Tibial artery (tissue), 4 donors: ENCODE data around the gene HSF5.

Experiments
- DNase-seq, 2 donors: peaks; one replicate each; pipeline ENCODE4 v3.0.0-alpha.2; 2019
- H3K27ac ChIP-seq, 2 donors: fragments of 200-600 bp; sonication (generic) in 1 of 2; 1 replicate in 1 of 2; 2 replicates in 1 of 2; pipeline ENCODE4 v1.5.1; 2018 to 2019; ENCODE audit warnings: mild to moderate bottlenecking in 1 of 2
- H3K27me3 ChIP-seq, 2 donors: fragments of 200-600 bp; sonication (generic) in 1 of 2; one replicate each; pipeline versions ENCODE4 v1.5.1 to v1.6.0; 2016 to 2019
- H3K36me3 ChIP-seq, 3 donors: fragments of 200-600 bp; sonication (generic) in 2 of 3; one replicate each; pipeline ENCODE4 v1.5.1; 2016 to 2019; ENCODE audit warnings: mild to moderate bottlenecking in 2 of 3
- H3K4me1 ChIP-seq, 4 donors: fragments of 200-600 bp; sonication (generic) in 2 of 4; 1 replicate in 3 of 4; 2 replicates in 1 of 4; pipeline ENCODE4 v1.5.1; 2016 to 2019
- H3K4me3 ChIP-seq, 2 donors: fragments of 200-600 bp; sonication (generic) in 1 of 2; 1 replicate in 1 of 2; 2 replicates in 1 of 2; pipeline ENCODE4 v1.5.1; 2018 to 2019; ENCODE audit warnings: mild to moderate bottlenecking in 2 of 2
- H3K9me3 ChIP-seq, 3 donors: fragments of 200-600 bp; sonication (generic) in 1 of 3; one replicate each; pipeline ENCODE4 v1.5.1; 2016 to 2019
- intact Hi-C: fragments of 100-400 bp; cut with DNase I; formaldehyde crosslinking; loops from one replicate; pipeline ENCODE4 v1.15.0; 2023; ENCODE audit warnings: low total_unique reads
- TF ChIP-seq, protein P1 (sequence below), 2 experiments: fragments of 200-600 bp in 1 of 2; fragments of 450-650 bp in 1 of 2; IDR thresholded peaks; one replicate each; pipeline ENCODE4 v1.5.1; 2017 to 2019; ENCODE audit warnings: antibody characterized with exemption in 2 of 2, mild to moderate bottlenecking in 1 of 2, moderate library complexity in 1 of 2

The HSF5 gene

DNA sequence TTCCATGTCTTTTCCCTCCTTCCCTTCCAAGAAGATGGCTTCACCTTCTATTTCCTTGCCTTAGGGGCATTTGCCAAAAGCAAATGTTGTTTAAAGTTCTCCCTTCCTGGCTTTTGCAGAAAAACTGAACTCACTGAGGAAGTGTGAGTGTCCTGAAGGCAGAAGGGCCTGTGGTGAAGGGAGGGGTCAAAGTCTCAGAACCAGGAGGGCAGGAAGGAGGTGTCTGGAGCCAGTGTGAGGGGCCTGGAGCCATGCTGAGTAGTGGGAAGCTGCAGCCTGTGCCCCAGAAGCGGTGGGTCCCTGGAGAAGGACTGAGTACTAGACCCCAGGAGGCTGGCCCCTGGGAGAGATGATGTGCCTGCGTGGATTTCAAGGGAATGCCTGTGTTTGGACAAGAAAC is 112.4 kb downstream of the HSF5 start:
- H3K36me3 ChIP-seq = no peaks in the 10 kb centered on the region
- no peak for DNase-seq
- intact Hi-C loops = no loop called here
- no peaks in the 10 kb centered on the region for H3K27me3 ChIP-seq
- no peak overlapping the region for H3K4me3 ChIP-seq
- no peaks in the 10 kb centered on the region for H3K9me3 ChIP-seq
- no peaks in the 10 kb centered on the region for H3K4me1 ChIP-seq
- no peak overlapping the region for H3K27ac ChIP-seq
- TF ChIP-seq, protein P1, sequence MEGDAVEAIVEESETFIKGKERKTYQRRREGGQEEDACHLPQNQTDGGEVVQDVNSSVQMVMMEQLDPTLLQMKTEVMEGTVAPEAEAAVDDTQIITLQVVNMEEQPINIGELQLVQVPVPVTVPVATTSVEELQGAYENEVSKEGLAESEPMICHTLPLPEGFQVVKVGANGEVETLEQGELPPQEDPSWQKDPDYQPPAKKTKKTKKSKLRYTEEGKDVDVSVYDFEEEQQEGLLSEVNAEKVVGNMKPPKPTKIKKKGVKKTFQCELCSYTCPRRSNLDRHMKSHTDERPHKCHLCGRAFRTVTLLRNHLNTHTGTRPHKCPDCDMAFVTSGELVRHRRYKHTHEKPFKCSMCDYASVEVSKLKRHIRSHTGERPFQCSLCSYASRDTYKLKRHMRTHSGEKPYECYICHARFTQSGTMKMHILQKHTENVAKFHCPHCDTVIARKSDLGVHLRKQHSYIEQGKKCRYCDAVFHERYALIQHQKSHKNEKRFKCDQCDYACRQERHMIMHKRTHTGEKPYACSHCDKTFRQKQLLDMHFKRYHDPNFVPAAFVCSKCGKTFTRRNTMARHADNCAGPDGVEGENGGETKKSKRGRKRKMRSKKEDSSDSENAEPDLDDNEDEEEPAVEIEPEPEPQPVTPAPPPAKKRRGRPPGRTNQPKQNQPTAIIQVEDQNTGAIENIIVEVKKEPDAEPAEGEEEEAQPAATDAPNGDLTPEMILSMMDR (IDR thresholded peaks at IDR 0.05) = no peak

DNA sequence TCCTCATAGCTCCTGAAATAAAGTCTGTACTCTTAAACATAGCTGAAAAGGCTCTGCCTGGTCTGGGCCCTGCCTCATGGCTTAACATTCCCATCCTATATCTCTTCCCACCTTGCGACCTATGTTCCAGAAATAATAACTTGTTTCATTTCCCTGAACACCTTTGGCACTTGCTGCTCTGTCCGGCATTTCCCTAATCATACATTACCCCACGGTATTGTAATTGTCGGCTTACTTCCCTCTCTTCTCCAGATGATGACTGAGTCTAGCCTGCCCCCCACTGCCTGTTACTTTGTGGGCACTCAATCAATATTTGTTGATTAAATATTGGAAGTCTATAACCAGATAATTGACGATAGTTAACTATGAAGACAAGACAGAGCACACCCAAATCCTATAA is 113.0 kb downstream of the HSF5 start:
- DNase-seq = no peak
- Histone ChIP-seq H3K9me3 (no peaks in the 10 kb centered on the region), H3K4me3 (no peak overlapping the region), H3K27ac (no peak overlapping the region), H3K27me3 (no peaks in the 10 kb centered on the region), H3K4me1 (no peaks in the 10 kb centered on the region), H3K36me3 (no peaks in the 10 kb centered on the region)
- intact Hi-C loops = no loop called here
- TF ChIP-seq, protein P1 (IDR thresholded peaks at IDR 0.05) = no peak

DNA sequence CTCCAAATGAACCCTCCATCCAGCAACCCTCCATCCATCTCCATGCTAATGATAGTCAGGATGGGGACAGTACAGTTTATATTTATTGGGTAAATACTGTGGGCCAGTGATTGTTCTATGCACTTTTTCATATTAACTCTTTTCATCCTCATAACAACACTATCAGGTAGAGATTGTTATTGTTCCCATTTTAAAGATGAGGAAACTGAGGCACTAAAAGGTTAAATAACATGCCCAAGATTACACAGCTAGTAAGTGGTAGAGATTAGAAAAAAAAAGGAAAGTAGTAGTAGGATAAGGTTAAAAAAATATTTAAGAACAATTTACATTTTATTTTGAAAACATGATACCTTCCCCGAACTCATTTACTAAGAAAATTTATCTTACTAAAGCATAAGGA is 114.3 kb downstream of the HSF5 start:
- no peak overlapping the region for H3K27ac ChIP-seq
- H3K4me1 ChIP-seq = no peaks in the 10 kb centered on the region
- DNase-seq = no peak
- intact Hi-C loops = no loop called here
- H3K4me3 ChIP-seq = no peak overlapping the region
- H3K9me3 ChIP-seq = no peaks in the 10 kb centered on the region
- no peaks in the 10 kb centered on the region for H3K36me3 ChIP-seq
- TF ChIP-seq, protein P1 (IDR thresholded peaks at IDR 0.05) = no peak
- H3K27me3 ChIP-seq = no peaks in the 10 kb centered on the region

DNA sequence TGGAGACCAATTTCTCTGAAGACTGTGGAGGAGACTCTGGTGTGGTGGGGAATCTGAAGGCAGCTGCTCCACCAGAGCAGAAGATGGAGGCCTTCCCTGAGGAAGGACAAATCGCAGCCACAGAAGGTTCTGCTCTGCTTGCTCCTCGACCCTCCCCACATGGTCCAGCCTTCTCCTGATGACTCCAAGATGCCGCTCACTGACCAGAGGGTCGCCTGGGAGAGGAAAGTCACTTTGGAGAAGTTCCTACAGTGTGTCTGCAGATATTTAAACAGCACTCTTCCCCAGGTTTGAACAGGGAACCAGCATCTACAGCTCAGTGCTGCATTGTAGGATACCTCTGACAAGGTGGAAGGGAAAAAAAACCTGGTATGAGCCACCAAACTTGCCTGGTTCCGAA is 115.2 kb downstream of the HSF5 start:
- no peak overlapping the region for H3K27ac ChIP-seq
- DNase-seq = no peak
- no peak overlapping the region for H3K4me3 ChIP-seq
- no peaks in the 10 kb centered on the region for H3K36me3 ChIP-seq
- H3K27me3 ChIP-seq = no peaks in the 10 kb centered on the region
- H3K9me3 ChIP-seq = no peaks in the 10 kb centered on the region
- intact Hi-C loops = no loop called here
- no peaks in the 10 kb centered on the region for H3K4me1 ChIP-seq
- TF ChIP-seq, protein P1 (IDR thresholded peaks at IDR 0.05) = no peak

DNA sequence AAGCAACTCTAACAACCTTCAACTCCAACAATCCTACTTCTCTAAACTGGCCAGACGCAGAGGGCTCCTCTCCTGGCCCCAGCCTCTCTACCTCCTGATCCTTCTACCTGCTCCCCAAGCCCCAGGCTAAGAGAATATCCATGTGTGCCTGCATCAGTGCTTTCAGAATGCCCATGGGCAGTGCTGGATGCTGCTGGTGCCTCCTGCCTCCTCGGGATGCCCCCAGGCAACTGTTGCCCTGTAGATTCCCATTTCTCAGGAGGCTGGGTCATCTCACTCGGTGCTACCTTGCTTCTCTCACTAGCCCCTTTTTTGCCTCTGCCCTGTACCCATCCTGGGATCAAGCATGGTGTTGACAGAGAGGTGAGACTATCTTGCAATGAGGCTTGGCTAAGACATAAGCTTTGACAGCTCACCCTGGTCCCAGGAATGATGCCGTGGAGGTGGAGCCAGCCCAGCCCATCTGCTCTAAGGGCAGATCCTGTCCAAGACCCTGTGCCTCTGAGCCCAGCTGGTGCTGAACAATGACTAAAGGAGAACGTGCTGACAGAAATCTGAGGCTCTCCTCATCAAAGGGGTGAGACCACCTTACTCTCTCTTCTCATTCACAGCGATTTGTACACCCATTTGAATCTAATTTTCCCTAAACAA is 116.8 kb downstream of the HSF5 start:
- no peak for DNase-seq

More for the DNA sequence above, 116.8 kb downstream of the HSF5 start:
- no peak overlapping the region for H3K27ac ChIP-seq
- intact Hi-C loops = no loop called here
- no peaks in the 10 kb centered on the region for H3K9me3 ChIP-seq
- TF ChIP-seq, protein P1 (IDR thresholded peaks at IDR 0.05) = no peak
- H3K4me1 ChIP-seq = no peaks in the 10 kb centered on the region
- H3K4me3 ChIP-seq = no peak overlapping the region
- H3K36me3 ChIP-seq = no peaks in the 10 kb centered on the region
- no peaks in the 10 kb centered on the region for H3K27me3 ChIP-seq
